Adrenal gland (tissue), 12 donors: ENCODE results near the gene ADD1. TPM values are rescaled to one million over a fixed set of nuclear protein-coding genes. Genes with fewer than 3 reads are reported as not detected.

Experiments
- DNase-seq, 7 donors: peaks; one replicate each; pipeline ENCODE4 v3.0.0-alpha.2; 2019 to 2020
- H3K27ac ChIP-seq, 5 donors: fragments of 200-600 bp; sonication (generic) in 4 of 5; 1 replicate in 3 of 5; 2 replicates in 2 of 5; pipeline versions ENCODE4 v1.5.1 to v1.8.0; 2016 to 2020; ENCODE audit warnings: mild to moderate bottlenecking in 1 of 5
- H3K27me3 ChIP-seq: fragments of 200-600 bp; 2 replicates; pipeline ENCODE4 v1.8.0; 2021
- H3K36me3 ChIP-seq, 2 donors: fragments of 200-600 bp; replicated peaks in 1 of 2; 1 replicate in 1 of 2; 2 replicates in 1 of 2; pipeline versions ENCODE4 v1.5.1 to v1.8.0; 2018 to 2022
- H3K4me1 ChIP-seq, 2 donors: fragments of 200-600 bp; replicated peaks in 1 of 2; 1 replicate in 1 of 2; 2 replicates in 1 of 2; pipeline versions ENCODE4 v1.5.1 to v1.8.0; 2018 to 2021
- H3K4me3 ChIP-seq, 4 donors: fragments of 200-600 bp; sonication (generic) in 3 of 4; one replicate each; pipeline ENCODE4 v1.5.1; 2016 to 2018
- H3K9me3 ChIP-seq, 3 donors: fragments of 200-600 bp; sonication (generic) in 1 of 3; replicated peaks in 1 of 3; 1 replicate in 2 of 3; 2 replicates in 1 of 3; pipeline versions ENCODE4 v1.5.1 to v1.8.0; 2016 to 2021
- POLR2A ChIP-seq, 2 donors: fragments of 450-650 bp; IDR thresholded peaks; one replicate each; pipeline ENCODE4 v1.6.1; 2017; ENCODE audit warnings: antibody characterized with exemption in 2 of 2, mild to moderate bottlenecking in 2 of 2, moderate library complexity in 1 of 2
- WGBS, 4 donors: extraction: QIAGEN DNeasy Blood & Tissue Kit in 2 of 4; methylation state at CpG; one replicate each; pipeline versions ENCODE4 v1.1.5 to v1.1.7; 2013 to 2017; 5-methylcytosine and 5-hydroxymethylcytosine counted together
- intact Hi-C, 2 donors: fragments of 100-400 bp; cut with DNase I; formaldehyde crosslinking; loops; one replicate each; pipeline versions ENCODE4 v1.14.1 to v1.15.0; 2022 to 2023
- polyA plus RNA-seq, 3 donors: library from polyadenylated mRNA; stranded (reverse); fragments of 200-250 nt in 2 of 3; fragments of 350-450 nt in 1 of 3; fragmentation: Illumina TruSeq in 1 of 3; extraction: RNeasy Lipid Tissue Mini Kit (QIAGEN cat#74804) in 1 of 3; gene quantifications; one replicate each; pipeline ENCODE4 v1.2.3, GENCODE V29; 2013 to 2014
- total RNA-seq, 9 donors: library from RNA; depleted of rRNA in 4 of 9; stranded (reverse); fragments of >200 nt in 4 of 9; fragments of 120-200 nt in 1 of 9; fragmentation: NEBNext Ultra II Directional in 1 of 9; extraction: Animal tissue kit (Norgen Biotek cat#: 25700) in 1 of 9; gene quantifications; one replicate each; pipeline versions ENCODE4 v1.1.0 to v1.2.4, GENCODE V29; 2013 to 2023
- TF ChIP-seq, protein P1 (sequence below), 6 experiments: fragments of 450-650 bp in 4 of 6; fragments of 200-600 bp in 2 of 6; sonication (generic) in 1 of 6; IDR thresholded peaks; 1 replicate in 5 of 6; 2 replicates in 1 of 6; pipeline versions ENCODE4 v1.5.1 to v1.8.0; 2016 to 2021; ENCODE audit warnings: antibody characterized with exemption in 6 of 6, mild to moderate bottlenecking in 2 of 6, moderate library complexity in 1 of 6
- donor health status: healthy with polysubstance abuse.
- donor health status: Bipolar disorder and iron deficiency.
- donor health status: DM: yes; HTN: yes; CAD: no.
- donor health status: DM: no; HTN: no; CAD: no.
- donor health status: DM: no; HTN: no; CAD: no.
- donor health status: DM: yes; HTN: yes; CAD: no.

ADD1 gene
- total and polyA plus RNA-seq, 12 donors = 134 to 468 (median 241) TPM

DNA sequence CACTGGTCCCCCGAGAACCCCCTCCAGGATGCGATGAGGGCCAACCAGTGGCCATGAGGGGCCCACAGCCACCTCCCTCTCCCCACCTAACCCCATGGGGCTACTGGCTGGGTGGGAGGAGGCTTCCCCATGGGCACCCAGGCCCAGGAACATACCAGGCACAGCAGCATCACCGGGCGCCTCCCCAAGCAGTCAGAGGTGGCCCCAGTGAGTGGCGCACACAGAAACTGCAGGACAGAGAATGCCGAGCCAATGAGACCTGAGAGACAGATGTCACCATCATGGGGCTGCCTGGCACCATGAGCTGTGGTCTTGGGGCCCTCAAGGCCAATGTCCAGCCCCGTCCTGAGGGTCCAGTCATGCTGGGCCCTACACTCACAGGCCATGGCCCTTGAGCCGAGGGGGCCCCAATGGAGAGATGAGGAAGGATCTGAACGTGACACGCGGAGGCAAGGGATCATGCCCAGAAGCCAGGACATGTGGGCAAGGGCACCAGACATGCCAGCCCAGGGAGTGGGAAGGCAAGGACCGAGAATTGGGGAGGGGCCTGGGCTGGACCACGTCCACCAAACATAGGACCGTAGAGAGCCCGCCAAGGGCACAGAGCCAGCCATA, 89.4 kb downstream of the ADD1 start:
- peaks cover 0 to 39% of the 10 kb centered on the region in 2 donors for H3K36me3 ChIP-seq
- H3K4me1 ChIP-seq = peaks cover 16 to 38% of the 10 kb centered on the region in 2 donors
- H3K4me3 ChIP-seq = peak overlapping the region in 1 of 4 donors; percentile 98
- peak overlapping the region in 2 of 5 donors; percentile 57 to 95 for H3K27ac ChIP-seq
- no peaks in the 10 kb centered on the region for H3K9me3 ChIP-seq
- 71 to 80% (median 74%) methylated on average over 7 to 15 of the region's 15 CpGs for WGBS, 4 donors
- DNase-seq = peak in 5 of 7 donors; percentile 21 to 70 (median 36)
- H3K27me3 ChIP-seq = no peaks in the 10 kb centered on the region
- TF ChIP-seq POLR2A (IDR thresholded peaks at IDR 0.05) = no peak
- TF ChIP-seq, protein P1, sequence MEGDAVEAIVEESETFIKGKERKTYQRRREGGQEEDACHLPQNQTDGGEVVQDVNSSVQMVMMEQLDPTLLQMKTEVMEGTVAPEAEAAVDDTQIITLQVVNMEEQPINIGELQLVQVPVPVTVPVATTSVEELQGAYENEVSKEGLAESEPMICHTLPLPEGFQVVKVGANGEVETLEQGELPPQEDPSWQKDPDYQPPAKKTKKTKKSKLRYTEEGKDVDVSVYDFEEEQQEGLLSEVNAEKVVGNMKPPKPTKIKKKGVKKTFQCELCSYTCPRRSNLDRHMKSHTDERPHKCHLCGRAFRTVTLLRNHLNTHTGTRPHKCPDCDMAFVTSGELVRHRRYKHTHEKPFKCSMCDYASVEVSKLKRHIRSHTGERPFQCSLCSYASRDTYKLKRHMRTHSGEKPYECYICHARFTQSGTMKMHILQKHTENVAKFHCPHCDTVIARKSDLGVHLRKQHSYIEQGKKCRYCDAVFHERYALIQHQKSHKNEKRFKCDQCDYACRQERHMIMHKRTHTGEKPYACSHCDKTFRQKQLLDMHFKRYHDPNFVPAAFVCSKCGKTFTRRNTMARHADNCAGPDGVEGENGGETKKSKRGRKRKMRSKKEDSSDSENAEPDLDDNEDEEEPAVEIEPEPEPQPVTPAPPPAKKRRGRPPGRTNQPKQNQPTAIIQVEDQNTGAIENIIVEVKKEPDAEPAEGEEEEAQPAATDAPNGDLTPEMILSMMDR (IDR thresholded peaks at IDR 0.05) = no peak
- intact Hi-C loops = loop anchor here (10.0 kb wide), 2 partner anchors 88 to 168 kb away; partner anchors contain the start of gene ADD1 (in 2 of the 2)

DNA sequence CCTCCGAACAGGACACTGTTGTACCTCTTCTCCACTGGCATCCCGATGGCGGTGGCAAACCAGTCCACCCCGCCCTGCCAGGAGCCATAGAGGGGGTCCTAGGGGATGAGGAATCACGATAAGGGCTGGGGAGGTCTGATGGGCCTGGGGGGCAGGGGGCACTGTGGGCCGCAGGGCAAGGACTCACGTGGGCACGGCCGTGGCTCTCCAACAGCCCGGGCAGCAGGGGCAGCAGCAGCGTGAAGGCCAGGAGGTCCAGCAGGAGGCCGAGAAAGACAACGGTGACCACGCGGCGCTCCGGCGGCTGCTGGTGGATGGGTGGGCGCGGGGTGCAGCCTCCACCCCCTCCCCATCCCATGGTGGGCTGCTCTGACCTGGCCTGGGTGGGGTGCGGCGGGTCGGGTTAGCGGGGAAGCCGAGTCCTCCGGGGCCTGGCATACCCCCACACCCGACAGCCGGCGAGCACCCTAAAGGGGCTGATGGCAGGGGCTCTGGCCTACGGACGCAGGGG, 90.0 kb downstream of the ADD1 start:
- H3K36me3 ChIP-seq = peaks cover 0 to 40% of the 10 kb centered on the region in 2 donors
- peaks cover 16 to 38% of the 10 kb centered on the region in 2 donors for H3K4me1 ChIP-seq
- peak overlapping the region in 3 of 5 donors; percentile 24 to 95 (median 57) for H3K27ac ChIP-seq
- 4 to 71% (median 16%) methylated on average over 4 to 31 of the region's 31 CpGs for WGBS, 4 donors
- peak overlapping the region in 2 of 4 donors; percentile 85 to 98 for H3K4me3 ChIP-seq
- no peaks in the 10 kb centered on the region for H3K27me3 ChIP-seq
- TF ChIP-seq, protein P1 (IDR thresholded peaks at IDR 0.05) = no peak
- no peak for TF ChIP-seq POLR2A (IDR thresholded peaks at IDR 0.05)
- intact Hi-C loops = loop anchor here (10.0 kb wide), 2 partner anchors 89 to 169 kb away; partner anchors contain the start of gene ADD1 (in 2 of the 2)
- peak in 1 of 7 donors; percentile 31 for DNase-seq
- no peaks in the 10 kb centered on the region for H3K9me3 ChIP-seq

DNA sequence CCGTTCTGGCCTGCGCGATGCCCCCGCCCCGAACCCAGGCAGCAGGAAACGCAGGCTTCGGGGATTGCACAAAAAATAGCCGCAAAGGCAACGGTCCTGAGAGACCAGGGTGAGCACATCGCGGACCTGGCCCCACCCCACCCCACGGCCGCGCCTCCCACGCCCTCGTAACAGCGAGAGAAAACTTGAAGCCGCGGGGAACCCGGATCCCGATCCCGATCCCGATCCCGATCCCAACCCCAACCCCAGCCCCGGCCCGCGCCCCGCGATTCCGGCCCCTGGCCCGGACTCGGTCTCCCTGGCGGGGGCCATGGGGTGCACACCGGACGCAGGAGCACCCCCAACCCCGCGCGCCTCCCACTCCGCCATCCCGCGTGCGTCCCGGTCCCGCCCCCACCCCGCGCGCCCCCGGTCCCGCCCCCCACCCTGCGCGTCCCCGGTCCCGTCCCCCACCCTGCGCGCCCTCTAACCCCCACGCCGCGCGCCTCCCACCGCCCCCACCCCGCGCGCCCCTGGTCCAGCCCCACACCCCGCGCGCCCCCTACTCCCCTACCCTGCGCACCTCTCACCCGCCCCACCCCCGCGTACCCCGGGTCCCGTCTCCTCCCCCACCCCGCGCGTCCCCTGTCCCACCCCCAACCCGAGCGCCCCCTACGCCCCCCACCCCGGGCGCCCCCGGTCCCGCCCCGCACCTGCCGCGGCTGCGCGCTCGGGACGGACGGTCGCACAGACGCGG, 90.6 kb downstream of the ADD1 start:
- intact Hi-C loops = loop anchor here (10.0 kb wide), 2 partner anchors 89 to 169 kb away; partner anchors contain the start of gene ADD1 (in 2 of the 2)
- DNase-seq = peak in 6 of 7 donors; percentile 52 to 77 (median 66)
- peaks cover 0 to 40% of the 10 kb centered on the region in 2 donors for H3K36me3 ChIP-seq
- peak overlapping the region in 2 of 4 donors; percentile 85 to 98 for H3K4me3 ChIP-seq
- H3K27me3 ChIP-seq = no peaks in the 10 kb centered on the region
- TF ChIP-seq, protein P1 (IDR thresholded peaks at IDR 0.05) = no peak
- no peak for TF ChIP-seq POLR2A (IDR thresholded peaks at IDR 0.05)
- H3K4me1 ChIP-seq = peaks cover 16 to 38% of the 10 kb centered on the region in 2 donors
- WGBS, 4 donors = 0 to 1% (median 1%) methylated on average over 2 to 89 of the region's 93 CpGs; no CpG with 5 or more reads in 1 of the 4 donors
- H3K27ac ChIP-seq = peak overlapping the region in 4 of 5 donors; percentile 24 to 95 (median 76)
- H3K9me3 ChIP-seq = no peaks in the 10 kb centered on the region
